DOHH2 (cell line): ENCODE measurements around the gene ZMIZ1.
A peak's percentile ranks its signal among the peaks of the same experiment; 100 is the strongest.

Source experiments
- H3F3A ChIP-seq: fragments of 200-600 bp; sonication (generic), shearing (Covaris generic); 2 replicates; pipeline ENCODE4 v1.6.0; 2016; ENCODE audit warnings: antibody characterized with exemption, mild to moderate bottlenecking; ENCODE audit not compliant: control insufficient read depth, insufficient read depth
- H3K27ac ChIP-seq: fragments of 200-600 bp; sonication (generic); 2 replicates; pipeline ENCODE4 v1.5.1; 2014; ENCODE audit warnings: low read depth, mild to moderate bottlenecking, low read length, moderate library complexity
- H3K27me3 ChIP-seq: fragments of 200-600 bp; sonication (generic); 2 replicates; pipeline ENCODE4 v1.6.1; 2014; ENCODE audit warnings: mild to moderate bottlenecking, low read length, mixed read lengths; ENCODE audit not compliant: control insufficient read depth
- H3K36me3 ChIP-seq: fragments of 200-600 bp; sonication (generic); 2 replicates; pipeline ENCODE4 v1.6.1; 2014; ENCODE audit warnings: mild to moderate bottlenecking, low read length, moderate library complexity, mixed read lengths; ENCODE audit not compliant: control insufficient read depth
- H3K4me1 ChIP-seq: fragments of 200-600 bp; sonication (generic); 2 replicates; pipeline ENCODE4 v1.6.1; 2014; ENCODE audit warnings: mild to moderate bottlenecking, low read length, mixed read lengths; ENCODE audit not compliant: control insufficient read depth
- H3K4me2 ChIP-seq: fragments of 200-600 bp; sonication (generic); 2 replicates; pipeline ENCODE4 v1.6.0; 2014; ENCODE audit warnings: mild to moderate bottlenecking, low read length, moderate library complexity
- H3K4me3 ChIP-seq: fragments of 200-600 bp; sonication (generic); 2 replicates; pipeline ENCODE4 v1.5.1; 2014; ENCODE audit warnings: mild to moderate bottlenecking, low read length, mixed read lengths
- H3K79me2 ChIP-seq: fragments of 200-600 bp; sonication (generic); 2 replicates; pipeline ENCODE4 v1.6.1; 2014; ENCODE audit warnings: mild to moderate bottlenecking, low read length, mixed read lengths; ENCODE audit not compliant: control insufficient read depth
- H3K9me2 ChIP-seq: fragments of 200-600 bp; sonication (generic); replicated peaks from 2 replicates; pipeline ENCODE4 v1.6.1; 2014; ENCODE audit warnings: mild to moderate bottlenecking, low read length, mixed read lengths; ENCODE audit not compliant: control insufficient read depth
- H3K9me3 ChIP-seq: fragments of 200-600 bp; sonication (generic); 2 replicates; pipeline ENCODE4 v1.6.1; 2014; ENCODE audit warnings: antibody characterized with exemption, low read length, mixed read lengths; ENCODE audit not compliant: control insufficient read depth, insufficient read depth
- H4K20me1 ChIP-seq: fragments of 200-600 bp; sonication (generic); 2 replicates; pipeline ENCODE4 v1.6.0; 2014; ENCODE audit warnings: low read depth, mild to moderate bottlenecking, antibody characterized with exemption, low read length, moderate library complexity; ENCODE audit not compliant: control insufficient read depth, insufficient read depth
- CTCF ChIP-seq: fragments of 200-600 bp; sonication (generic); IDR thresholded peaks from one replicate; pipeline ENCODE4 v1.5.1; 2014; ENCODE audit warnings: antibody characterized with exemption, mild to moderate bottlenecking, low read depth, low read length; ENCODE audit not compliant: poor library complexity, severe bottlenecking
- EZH2phosphoT487 ChIP-seq: fragments of 200-600 bp; sonication (generic); IDR thresholded peaks from 2 replicates; pipeline ENCODE4 v1.6.1; 2017; ENCODE audit warnings: borderline replicate concordance, mild to moderate bottlenecking, antibody characterized with exemption, low read length, moderate library complexity, mixed read lengths

Gene ZMIZ1

DNA sequence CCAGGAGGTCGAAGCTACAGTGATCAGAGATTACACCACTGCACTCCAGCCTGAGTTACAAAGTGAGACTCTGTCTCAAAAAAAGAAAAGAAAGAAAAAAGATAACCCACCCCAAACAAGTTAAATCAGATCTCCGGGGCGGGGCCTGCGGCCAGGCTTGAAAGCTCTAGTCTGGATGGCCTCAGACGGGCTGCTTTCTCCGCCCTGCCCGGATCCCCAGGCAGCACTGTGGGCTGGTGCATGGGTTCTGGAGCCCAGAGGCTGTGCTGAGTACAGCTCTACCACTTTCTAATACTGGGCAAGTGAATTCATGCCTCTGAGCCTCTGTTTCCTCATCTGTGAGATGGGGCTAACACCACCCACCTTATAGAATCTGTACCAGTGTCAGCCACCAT lies 83.7 kb downstream of the ZMIZ1 start:
- no peaks in the 10 kb centered on the region for H3K36me3 ChIP-seq
- H4K20me1 ChIP-seq, result no peaks in the 10 kb centered on the region
- H3K9me3 ChIP-seq, result no peaks in the 10 kb centered on the region
- no peak overlapping the region for H3K27ac ChIP-seq
- H3K79me2 ChIP-seq, result no peaks in the 10 kb centered on the region
- no peak overlapping the region for H3K4me2 ChIP-seq
- H3K9me2 ChIP-seq, result no peaks in the 10 kb centered on the region
- H3K4me3 ChIP-seq, result no peak overlapping the region
- no peak for TF ChIP-seq CTCF
- TF ChIP-seq EZH2phosphoT487, result no peak
- no peaks in the 10 kb centered on the region for H3F3A ChIP-seq
- H3K27me3 ChIP-seq, result no peaks in the 10 kb centered on the region
- H3K4me1 ChIP-seq, result peaks cover 18% of the 10 kb centered on the region

- no peak for TF ChIP-seq EZH2phosphoT487
- no peak for TF ChIP-seq CTCF
- Histone ChIP-seq H3K27ac (no peak overlapping the region), H4K20me1 (no peaks in the 10 kb centered on the region)
These were observed 85.0 kb downstream of the ZMIZ1 start for GRCh38 chr10:79153745-79154144.

DNA sequence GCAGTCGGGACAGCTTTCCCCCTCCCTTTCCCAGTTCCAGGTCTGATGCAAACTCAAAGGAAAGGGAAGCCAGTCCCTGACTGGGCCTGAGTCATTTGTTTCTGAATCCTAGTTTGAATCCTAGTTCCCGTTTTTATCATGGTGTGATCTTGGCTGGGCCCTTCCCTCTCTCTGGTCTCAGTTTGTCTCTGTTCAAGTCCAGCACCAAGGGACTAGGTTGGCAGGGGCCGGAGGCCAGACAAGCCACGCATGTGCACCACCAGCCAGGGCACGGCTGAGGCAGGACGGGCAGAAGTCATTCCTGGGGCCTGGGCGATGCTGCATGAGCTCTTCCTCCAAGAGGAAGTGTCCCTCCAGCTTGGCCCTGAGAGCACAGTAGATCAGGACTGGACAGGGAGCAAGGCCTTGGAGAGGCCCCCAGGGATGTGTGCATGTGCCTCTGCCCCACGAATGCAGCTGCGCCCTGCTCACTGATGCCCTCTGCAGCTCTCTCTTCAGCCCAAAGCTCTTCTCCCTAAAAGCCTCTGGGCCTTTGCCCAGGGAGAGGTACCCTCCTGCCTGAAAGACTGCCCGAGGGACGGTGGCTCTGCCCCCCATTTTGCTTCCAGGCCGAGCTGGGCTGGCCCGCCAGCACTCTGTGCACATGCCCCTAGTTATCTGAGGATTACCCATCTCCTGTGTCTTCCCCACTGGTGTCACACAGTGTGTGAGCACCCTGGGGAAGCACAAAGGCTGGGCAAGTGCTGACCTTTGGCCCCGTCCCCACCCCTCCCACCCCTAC lies 86.7 kb downstream of the ZMIZ1 start:
- Histone ChIP-seq H3F3A (no peaks in the 10 kb centered on the region), H4K20me1 (no peaks in the 10 kb centered on the region), H3K27ac (no peak overlapping the region), H3K4me3 (no peak overlapping the region), H3K4me2 (no peak overlapping the region), H3K27me3 (no peaks in the 10 kb centered on the region), H3K9me2 (no peaks in the 10 kb centered on the region), H3K79me2 (no peaks in the 10 kb centered on the region), H3K9me3 (no peaks in the 10 kb centered on the region), H3K36me3 (no peaks in the 10 kb centered on the region), H3K4me1 (no peaks in the 10 kb centered on the region)
- TF ChIP-seq CTCF (peak; percentile 33), EZH2phosphoT487 (no peak)

More at GRCh38 chr10:79153745-79154144, 85.0 kb downstream of the ZMIZ1 start:
- Histone ChIP-seq H3K79me2 (no peaks in the 10 kb centered on the region), H3K4me1 (peaks cover 8% of the 10 kb centered on the region), H3K27me3 (no peaks in the 10 kb centered on the region), H3K36me3 (no peaks in the 10 kb centered on the region), H3K9me2 (no peaks in the 10 kb centered on the region), H3K4me2 (no peak overlapping the region), H3F3A (no peaks in the 10 kb centered on the region), H3K4me3 (no peak overlapping the region), H3K9me3 (no peaks in the 10 kb centered on the region)
